Activated CD8-positive, alpha-beta memory T cell treated with anti-CD3 and anti-CD28 coated beads, Interleukin-2, amount 50 U/mL, for 24 hours (primary cell): ENCODE results near the gene PHLDB2.

ENCODE experiments used
- DNase-seq: peaks from one replicate; pipeline ENCODE4 v3.0.0-alpha.2; 2020; ENCODE audit errors: extremely low read depth

PHLDB2 gene

DNA sequence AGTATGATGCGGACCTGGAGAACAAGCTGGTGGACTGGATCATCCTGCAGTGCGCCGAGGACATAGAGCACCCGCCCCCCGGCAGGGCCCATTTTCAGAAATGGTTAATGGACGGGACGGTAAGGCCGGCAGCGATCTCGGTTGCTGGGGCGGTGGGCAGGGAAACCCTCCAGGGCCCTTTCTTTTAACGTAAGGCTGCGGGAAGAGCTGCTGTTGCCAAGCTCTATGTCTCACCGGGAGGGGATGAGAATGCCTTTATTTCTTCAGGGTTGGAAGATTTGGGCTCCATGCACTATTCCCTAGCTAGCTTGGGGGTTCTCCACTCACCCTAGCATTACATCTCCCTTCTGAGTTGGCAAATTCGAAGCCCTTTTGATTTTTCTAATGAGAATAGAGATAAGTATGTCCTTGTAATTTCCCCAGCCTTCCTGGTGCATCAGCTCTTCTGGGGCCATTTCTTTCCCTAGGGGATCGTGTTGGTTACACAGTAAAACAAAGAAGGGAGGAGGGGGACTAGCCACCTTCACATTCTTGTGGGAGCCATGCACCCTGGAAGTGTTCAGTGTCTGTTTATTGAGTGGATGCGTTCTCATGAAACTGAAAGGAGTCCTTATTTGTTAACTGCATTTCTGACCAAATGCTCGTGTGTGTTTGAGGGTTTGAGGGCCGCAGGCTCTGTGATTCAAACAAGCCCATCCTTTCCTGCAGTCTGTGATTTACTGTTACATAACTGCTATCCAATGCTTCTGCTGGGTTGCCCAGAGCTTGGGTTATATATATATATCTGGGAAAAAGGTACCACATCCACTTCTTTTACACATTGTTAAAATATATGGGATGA, 140.6 kb downstream of the PHLDB2 start:
- DNase-seq = no peak

DNA sequence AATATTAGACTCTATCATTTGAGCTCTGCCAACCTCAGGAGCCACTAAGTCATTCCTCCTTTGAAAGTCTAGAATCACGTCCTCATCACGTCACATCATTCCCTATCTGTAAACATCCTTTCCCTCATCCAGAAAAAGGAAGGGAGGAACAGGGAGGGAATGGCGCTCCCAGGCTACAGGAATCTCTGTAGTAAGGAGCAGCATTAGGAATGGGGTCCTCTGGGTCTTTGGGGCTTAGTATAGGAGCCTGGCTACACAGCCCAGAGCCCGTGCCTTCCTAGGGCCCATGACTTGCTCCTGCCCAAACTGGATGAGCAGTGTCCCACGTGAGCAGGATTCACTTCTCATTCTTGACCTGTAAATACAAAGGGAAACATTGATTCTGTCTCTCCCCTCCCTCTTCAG, 141.3 kb downstream of the PHLDB2 start:
- DNase-seq = no peak

DNA sequence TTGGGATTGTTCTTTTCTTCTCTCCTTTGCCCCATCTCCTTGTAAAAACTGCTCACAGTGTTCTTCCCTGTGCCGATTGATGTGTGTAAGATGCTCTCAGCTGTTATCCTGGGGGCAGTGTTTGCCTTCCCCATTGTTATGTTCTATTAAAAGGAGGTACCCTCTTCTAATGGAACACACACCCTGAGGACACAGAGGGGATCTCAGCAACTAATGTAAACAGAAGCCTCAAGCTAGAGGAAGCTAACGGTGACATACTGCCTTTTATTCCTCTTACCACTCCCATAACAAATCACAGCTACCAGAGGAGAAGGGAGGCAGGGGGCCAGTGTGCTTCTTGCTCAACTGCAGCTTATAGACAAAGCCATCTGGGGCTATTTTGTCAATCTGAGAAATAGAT, 141.9 kb downstream of the PHLDB2 start:
- no peak for DNase-seq

DNA sequence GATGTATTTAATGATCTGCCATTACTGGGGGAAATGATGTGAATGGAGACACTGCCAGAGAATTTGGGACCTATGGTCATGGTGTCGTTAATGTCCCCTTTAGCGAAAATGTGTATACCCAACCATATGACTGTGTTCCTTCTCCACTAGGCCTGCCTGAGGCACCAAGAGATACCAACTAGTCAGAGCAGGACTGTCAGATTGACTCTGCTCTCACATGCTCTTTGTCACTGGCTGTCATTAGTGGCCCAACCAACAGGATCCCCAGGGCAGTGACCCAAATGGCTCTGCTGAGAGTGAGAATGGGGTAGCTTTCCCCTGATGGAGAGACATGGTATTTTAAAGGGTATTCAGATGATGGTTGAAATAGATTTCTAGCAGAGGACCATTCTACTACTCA, 142.5 kb downstream of the PHLDB2 start:
- no peak for DNase-seq

DNA sequence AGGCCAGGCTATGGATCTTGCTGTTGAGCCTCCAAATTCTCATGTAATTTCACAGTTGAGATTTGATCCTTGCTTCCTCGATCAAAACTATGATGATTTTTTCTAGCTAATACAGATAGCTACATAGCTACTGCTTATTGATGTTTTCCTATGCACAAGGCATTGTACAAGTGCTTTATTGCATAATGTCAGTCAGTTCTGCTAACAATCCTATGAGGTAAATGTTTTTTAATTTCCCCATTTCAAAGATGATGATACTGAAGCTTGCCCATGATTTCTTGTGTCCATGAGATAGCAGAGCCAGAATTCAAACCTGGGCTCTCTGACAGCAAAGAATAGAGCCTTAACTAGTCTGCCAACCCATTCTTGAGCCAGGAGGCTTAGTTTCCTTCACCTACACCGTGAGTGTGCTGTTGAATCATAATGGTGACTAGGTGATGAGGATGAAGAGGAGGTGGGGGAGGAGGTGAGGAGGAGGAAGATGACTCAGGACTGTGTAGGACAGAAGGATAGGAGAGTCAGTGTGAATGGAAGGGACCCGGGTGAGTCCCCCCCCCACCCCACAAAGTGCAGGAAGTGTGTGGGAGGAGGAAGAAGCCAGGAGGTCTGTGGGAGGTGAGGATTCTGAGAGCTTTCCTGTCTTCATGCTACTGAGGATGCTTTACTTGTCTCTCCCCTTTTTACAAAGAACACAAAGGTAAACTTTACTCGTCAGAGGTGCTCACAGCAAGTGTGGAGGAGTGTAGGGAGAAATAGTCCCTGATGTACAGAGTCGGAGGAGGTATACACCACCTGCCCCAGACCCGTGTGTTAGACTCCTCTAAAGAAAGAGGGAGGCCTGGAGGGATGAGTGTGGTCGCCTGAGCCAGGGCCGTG, 143.3 kb downstream of the PHLDB2 start:
- no peak for DNase-seq

DNA sequence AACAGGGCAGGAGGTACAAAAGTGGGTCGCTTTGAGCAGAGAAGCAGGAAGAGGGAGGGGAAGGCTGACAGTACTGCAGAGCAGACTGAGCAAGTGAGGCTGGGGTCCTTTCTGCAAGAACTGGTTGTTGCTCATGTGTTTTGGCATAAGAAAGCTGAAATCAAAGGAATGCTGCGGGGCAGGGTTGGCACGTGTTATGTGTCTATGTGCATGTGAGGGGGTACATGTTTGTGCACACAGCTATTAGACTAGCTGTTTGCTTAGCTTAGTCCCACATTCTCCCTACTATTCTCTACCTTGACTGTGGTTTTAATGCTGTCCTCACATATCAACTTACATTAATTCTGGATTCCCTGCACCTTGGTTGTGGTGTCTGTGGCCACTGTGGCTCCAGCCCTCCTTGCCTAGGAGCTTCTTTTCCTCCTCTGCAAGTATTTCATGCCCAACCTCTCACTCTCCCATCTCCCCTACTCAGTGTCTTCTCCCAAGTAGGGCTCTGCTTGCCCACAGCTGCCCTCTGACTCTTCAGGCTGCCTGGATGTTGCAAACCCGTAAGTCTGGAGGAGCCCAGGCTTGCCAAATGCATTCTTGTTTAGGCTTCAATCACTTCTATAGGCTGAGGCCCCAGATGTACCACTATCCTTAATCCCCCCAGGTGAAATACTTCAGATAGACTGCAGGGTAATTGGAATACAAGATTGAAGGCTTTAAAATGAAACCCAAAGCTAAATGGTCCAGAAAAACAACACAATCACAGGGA, 144.4 kb downstream of the PHLDB2 start:
- DNase-seq = no peak

DNA sequence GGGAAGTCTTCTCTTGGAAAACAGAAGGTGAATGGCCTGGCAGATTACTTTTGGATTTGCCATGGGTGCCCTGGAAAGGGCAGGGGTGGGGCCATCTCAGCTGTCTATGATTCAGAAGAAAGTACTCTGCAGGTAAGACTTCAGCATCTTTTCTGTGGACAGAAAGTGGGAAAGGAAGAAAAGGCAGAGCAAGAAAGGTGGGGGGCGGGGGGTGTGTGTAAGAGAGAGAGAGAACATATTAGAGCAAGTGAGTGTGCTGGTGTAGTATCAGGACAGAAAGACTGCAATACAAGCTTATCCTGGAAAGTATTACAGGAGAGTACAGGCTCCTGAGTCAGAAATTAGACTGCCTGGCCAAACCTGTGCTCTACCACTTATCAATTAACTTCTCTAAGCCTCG, 145.1 kb downstream of the PHLDB2 start:
- DNase-seq = no peak

DNA sequence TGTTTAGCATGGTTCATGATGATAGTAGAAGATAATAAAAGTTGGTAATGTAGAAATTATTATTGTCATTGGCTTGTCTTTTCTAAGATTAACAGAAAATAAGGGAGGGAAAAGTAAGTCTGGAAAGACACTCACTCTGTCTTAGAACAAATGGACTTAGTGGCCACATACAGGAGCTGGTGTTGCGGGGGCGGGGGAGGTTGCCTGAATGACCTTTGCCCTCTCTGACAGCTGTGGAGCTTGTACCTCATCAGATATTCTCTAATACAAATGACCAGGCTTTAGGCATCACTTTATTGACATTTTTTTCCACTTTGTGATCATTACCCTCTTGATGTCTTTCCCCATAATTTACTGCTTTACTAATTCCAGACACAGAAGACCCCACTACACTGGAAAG, 145.6 kb downstream of the PHLDB2 start:
- DNase-seq = no peak

DNA sequence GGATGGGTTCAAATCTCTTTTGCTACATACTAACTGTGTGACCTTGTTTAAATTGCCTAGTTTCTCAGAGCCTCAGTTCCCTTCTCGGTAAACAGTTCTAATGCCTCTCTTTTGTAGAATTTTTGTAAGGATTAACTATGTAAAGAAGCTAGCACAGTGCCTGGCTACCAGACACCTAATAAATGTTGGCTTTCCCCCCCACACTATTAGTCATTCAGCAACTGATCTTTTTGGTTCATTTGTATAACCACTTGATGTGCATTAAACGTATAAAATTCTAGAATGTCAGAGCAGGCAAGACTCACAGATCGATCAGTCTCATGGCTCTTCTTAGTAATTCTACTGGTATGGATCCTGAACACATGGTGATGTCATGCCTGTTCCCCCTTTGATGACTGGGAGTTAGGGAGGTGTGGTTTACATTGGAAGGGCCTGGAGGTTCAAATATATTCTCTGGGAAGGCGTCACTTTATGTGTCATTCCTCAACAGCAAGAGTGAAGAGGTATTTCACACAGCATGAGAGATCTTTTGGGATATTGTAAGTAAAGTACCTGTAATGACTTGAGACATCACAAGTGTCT, 146.1 kb downstream of the PHLDB2 start:
- DNase-seq = no peak

DNA sequence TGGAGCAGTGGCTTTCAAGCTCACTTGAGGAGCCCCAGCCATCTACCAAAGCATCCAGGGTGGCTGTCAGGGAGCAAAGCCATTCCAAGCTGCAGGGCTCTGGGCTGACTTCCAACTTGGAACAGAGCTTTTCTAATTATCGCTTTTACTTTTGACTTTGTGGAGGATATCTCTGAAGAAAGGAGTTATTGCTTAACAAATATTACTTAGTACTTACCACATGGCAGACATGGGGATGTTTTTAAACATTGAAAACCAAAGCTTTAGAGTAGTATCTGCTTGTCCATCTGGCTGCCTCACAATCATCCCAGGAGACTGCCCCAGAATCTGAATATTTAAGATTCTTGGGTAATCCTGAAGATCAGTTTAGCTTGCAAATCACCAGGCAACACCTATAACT, 148.6 kb downstream of the PHLDB2 start:
- DNase-seq = no peak

DNA sequence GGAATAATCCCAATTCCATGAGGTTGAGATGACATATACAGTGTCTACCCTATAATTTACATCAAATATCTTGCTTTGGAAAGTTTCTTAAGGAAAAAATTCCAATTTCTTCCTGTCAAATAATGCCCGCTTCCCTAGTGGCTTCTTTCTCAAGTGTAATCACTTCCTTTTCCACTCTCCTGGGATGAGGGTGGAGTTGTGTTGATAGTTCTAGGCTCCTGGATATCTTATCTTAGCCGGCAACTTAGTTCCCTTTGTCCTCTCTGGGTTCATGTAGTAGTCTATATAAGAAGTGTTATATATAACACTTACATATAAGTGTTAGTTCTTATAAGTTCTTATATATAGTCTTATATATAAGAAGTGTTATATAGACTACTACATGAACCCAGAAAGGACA, 150.6 kb downstream of the PHLDB2 start:
- no peak for DNase-seq

DNA sequence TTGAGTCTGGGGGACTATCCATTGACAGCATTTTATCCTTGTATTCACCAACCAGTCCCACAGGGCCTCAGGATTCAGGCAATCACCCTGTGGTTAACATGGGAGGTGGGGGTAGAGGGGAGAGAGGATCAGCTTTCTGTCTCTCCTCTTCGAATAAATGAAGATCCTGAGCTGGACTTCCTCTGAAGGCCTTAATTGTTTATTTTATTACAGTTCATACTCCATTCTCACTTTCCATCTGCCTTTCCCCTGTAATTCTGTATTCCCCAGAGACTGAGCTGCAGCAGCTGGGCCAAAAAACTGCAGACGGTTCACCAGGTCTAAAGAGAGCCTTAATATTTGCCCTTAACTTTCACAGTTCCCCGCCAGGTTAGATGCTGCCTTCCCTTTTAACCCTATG, 151.6 kb downstream of the PHLDB2 start:
- DNase-seq = no peak

DNA sequence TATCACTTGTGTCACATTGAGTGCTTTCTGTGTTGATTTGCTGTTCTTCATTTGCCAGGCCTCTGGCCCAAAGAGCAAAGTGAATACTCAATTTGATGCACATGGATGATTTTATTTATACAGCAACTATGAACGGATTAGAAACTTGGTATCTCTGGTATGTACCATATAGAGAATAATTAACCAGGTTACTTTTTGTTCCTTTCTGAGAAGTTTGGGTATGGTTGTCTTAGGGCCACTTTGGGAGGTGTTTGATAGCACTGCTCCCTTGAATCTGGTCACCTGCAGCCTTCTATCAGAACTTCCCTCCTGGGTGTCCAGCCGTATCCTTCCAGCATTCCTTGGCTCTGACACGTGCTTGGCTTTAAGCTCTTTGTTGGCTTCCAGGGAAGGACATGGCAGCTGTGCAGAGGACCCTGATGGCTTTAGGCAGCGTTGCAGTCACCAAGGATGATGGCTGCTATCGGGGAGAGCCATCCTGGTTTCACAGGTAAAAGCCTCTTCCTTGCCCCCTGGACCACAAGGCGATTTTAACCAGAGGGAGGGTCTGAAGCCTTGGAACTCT, 152.4 kb downstream of the PHLDB2 start:
- DNase-seq = no peak

DNA sequence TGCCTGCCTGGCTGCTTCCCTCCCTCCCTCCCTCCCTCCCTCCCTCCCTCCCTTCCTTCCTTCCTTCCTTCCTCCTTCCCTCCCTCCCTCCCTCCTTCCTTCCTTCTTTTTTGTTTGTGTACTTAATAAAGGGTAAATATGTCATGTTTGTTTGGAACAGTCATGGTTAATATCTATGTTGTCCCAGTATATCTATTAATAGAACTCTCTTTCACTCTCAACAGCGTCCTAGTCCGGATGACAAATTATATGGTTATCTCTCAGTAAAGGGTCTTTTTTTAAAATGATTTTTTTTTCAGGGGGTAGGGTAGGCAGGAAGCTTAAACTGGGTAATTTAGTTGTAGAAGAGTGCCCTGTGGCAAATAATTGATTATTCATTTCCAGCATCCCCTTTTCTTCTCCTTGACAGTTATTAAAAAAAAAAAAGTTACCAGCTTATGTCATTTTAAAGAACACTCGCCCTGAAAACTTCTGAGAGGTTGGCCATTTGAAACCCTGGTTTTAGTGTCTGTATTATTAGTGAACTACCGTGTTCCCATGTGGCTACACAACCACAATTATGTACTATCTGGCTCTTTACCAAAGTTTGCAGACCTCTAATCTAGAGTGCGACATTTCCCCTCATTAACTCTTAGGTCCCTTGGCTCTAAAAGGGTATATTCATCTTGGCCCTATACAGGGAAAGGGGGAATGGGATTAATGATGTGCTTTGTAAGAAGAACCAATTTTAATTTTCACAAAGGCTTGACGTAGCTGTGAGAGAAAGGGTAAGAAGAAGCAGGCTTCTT, 153.3 kb downstream of the PHLDB2 start:
- DNase-seq = no peak

DNA sequence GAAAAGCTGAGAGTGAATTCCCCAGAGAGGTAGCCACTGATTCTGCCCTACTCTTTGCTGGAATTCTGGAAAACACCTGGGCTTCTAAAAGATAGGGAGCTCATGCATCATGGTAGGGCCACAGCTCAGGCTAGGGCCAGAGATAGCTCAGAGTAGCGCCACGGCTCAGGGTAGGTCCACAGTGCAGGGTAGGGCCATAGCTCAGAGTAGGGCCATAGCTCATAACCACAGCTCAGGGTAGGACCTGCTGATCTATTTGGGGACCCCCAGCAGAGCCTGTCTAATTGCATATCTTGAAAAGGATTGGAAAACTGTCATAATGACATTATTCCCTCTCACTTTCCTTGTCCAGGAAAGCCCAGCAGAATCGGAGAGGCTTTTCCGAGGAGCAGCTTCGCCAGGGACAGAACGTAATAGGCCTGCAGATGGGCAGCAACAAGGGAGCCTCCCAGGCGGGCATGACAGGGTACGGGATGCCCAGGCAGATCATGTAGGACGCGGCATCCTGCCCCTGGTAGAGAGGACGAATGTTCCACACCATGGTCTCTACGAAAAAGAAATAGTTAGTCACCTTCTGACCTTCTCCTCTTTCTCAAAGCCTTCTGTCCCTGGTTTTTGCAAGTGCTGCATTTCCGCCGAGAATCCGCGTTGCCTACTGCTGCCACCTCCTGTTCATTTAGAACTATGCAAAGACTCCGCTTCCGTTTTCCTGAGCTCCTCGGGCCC, 154.2 kb downstream of the PHLDB2 start:
- DNase-seq = no peak

DNA sequence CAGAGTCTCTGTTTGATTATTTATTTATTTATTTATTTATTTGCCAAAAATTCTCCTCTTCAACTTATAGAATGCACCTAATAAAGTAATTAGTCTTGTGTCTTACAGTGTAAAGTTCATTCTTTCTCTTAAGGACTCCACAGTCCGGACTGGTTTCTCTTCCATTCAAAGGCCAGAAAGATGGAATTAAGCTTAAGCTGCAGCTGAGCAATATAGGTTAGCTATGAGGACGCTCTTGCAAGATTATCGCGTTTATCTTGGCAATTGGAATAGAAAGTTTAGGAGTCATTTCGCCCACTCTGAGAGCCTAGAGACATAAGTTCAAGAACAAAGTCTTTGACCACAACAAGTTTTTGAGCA, 154.7 kb downstream of the PHLDB2 start:
- no peak for DNase-seq

DNA sequence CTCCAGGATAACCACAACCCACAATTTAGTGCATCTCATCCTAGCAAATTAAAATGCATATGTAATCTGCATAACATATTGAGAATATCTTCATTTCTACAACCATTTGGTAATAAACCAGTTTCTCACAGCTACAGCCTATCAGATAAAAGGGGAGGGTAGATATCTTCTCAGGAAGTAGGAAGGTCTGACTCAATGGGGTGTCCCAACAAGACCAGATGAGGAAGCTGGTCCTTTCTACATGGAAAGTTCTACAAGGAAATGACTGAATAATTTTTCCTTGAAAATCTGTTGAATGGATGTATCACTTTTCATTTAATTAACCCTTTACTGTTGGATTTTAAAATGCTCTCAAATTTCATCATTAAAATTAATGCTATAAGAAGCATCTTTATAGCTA, 158.0 kb downstream of the PHLDB2 start:
- DNase-seq = no peak

DNA sequence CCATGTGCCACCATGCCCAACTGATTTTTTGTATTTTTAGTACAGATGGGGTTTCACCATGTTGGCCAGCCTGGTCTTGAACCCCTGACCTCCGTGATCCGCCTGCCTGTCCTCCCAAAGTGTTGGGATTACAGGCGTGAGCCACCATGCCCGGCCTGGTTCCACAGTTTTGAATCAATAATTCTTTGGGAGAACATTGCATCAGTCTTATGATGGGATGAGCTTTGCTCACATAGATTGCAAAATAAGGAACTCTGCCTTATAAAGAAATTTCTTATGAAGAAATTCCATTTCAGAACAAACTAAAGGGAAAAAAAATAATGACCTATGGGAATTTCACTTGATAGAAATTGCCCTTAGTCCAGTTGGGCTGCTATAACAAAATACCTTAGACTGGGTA, 159.6 kb downstream of the PHLDB2 start:
- no peak for DNase-seq

DNA sequence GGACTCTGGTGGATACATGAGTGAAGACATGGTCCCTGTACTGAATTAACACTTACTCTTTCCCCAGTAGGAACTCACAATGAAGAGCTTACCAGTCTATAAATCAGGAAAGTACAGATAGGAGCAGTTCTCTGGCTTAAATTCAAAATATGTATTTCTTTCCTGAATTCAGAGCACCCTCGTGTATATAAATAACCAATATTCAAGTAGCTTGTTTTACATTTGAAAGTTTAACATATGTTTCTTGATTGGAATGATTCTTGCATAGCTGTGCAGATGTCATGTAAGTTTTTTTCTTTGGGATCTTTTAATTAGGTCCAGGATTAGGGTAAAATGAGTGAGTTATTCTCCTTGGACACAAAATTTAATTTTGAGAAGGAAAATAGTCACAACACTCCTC, 160.7 kb downstream of the PHLDB2 start:
- DNase-seq = no peak

DNA sequence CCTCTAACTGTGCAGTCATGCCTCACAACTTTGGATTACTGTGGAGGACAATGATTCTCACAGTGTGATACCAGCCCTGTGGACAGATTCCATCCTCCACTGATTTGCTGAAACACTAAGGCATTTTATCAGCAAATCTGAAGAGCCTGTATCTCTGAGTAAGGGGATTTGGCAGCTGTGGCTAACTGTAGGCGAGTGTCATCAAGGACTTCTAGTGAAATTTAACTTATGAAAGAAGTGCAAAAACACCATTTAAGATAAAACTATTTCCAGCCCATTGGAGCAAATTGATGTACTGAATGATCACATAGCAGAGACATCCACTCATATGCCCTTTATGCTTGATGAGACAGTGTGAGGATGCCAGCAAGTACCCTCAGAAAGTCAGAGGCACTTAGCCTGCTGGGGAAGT, 161.6 kb downstream of the PHLDB2 start:
- DNase-seq = no peak
